ENCODE measurements around the gene GATA5.

The GATA5 gene

GRCh38 chr20:62515280-62515679 lies 39.5 kb upstream of the GATA5 start:
- TF ChIP-seq MAX (IDR thresholded peaks at IDR 0.05) (no peak), NFIC (IDR thresholded peaks at IDR 0.05) (no peak), FOXM1 (IDR thresholded peaks at IDR 0.05; ENCODE audit: borderline replicate concordance, low read depth) (no peak), USF1 (IDR thresholded peaks at IDR 0.05) (no peak), RAD21 (IDR thresholded peaks at IDR 0.05; ENCODE audit: low read depth) (no peak), REST (IDR thresholded peaks at IDR 0.05; ENCODE audit: low read depth) (no peak), CEBPB (IDR thresholded peaks at IDR 0.05) (no peak)

- no peak for TF ChIP-seq TCF12 (IDR thresholded peaks at IDR 0.05; ENCODE audit: low read depth)
- no peak for TF ChIP-seq MAX (IDR thresholded peaks at IDR 0.05)
- TF ChIP-seq TAF1 (IDR thresholded peaks at IDR 0.05; ENCODE audit: low read depth): no peak
Observed at GRCh38 chr20:62513991-62514390, 38.2 kb upstream of the GATA5 start.

GRCh38 chr20:62511915-62512610 lies 36.3 kb upstream of the GATA5 start:
- TF ChIP-seq TAF1 (IDR thresholded peaks at IDR 0.05; ENCODE audit: low read depth): no peak
- TF ChIP-seq CEBPB (IDR thresholded peaks at IDR 0.05): no peak
- no peak for TF ChIP-seq EP300 (IDR thresholded peaks at IDR 0.05; ENCODE audit: borderline replicate concordance)
- no peak for TF ChIP-seq TCF12 (IDR thresholded peaks at IDR 0.05; ENCODE audit: low read depth)
- no peak for TF ChIP-seq FOXM1 (IDR thresholded peaks at IDR 0.05; ENCODE audit: borderline replicate concordance, low read depth)
- no peak for TF ChIP-seq CREB1 (IDR thresholded peaks at IDR 0.05; ENCODE audit: low read depth)
- TF ChIP-seq NFIC (IDR thresholded peaks at IDR 0.05): no peak
- TF ChIP-seq MAX (IDR thresholded peaks at IDR 0.05): no peak
- TF ChIP-seq ZBTB7A (IDR thresholded peaks at IDR 0.05; ENCODE audit: low read depth): no peak
- TF ChIP-seq USF1 (IDR thresholded peaks at IDR 0.05): no peak
- no peak for TF ChIP-seq YY1 (IDR thresholded peaks at IDR 0.05; ENCODE audit: low read depth)
- no peak for TF ChIP-seq RAD21 (IDR thresholded peaks at IDR 0.05; ENCODE audit: low read depth)
- TF ChIP-seq TEAD4 (IDR thresholded peaks at IDR 0.05): no peak
- no peak for TF ChIP-seq REST (IDR thresholded peaks at IDR 0.05; ENCODE audit: low read depth)
- no peak for TF ChIP-seq EGR1 (IDR thresholded peaks at IDR 0.05)

GRCh38 chr20:62511300-62511914 lies 35.6 kb upstream of the GATA5 start:
- TF ChIP-seq CREB1 (IDR thresholded peaks at IDR 0.05; ENCODE audit: low read depth) (no peak), EGR1 (IDR thresholded peaks at IDR 0.05) (no peak), CEBPB (IDR thresholded peaks at IDR 0.05) (no peak), TAF1 (IDR thresholded peaks at IDR 0.05; ENCODE audit: low read depth) (no peak), TCF12 (IDR thresholded peaks at IDR 0.05; ENCODE audit: low read depth) (no peak), FOXM1 (IDR thresholded peaks at IDR 0.05; ENCODE audit: borderline replicate concordance, low read depth) (no peak), USF1 (IDR thresholded peaks at IDR 0.05) (no peak), RAD21 (IDR thresholded peaks at IDR 0.05; ENCODE audit: low read depth) (no peak), EP300 (IDR thresholded peaks at IDR 0.05; ENCODE audit: borderline replicate concordance) (no peak), YY1 (IDR thresholded peaks at IDR 0.05; ENCODE audit: low read depth) (no peak)

- TF ChIP-seq ZBTB7A (IDR thresholded peaks at IDR 0.05; ENCODE audit: low read depth): no peak
- TF ChIP-seq CEBPB (IDR thresholded peaks at IDR 0.05): no peak
- no peak for TF ChIP-seq TEAD4 (IDR thresholded peaks at IDR 0.05)
- TF ChIP-seq MAX (IDR thresholded peaks at IDR 0.05): no peak
- TF ChIP-seq YY1 (IDR thresholded peaks at IDR 0.05; ENCODE audit: low read depth): no peak
Observed at GRCh38 chr20:62508641-62509051, 32.9 kb upstream of the GATA5 start.
